BJ (cell line): ENCODE data around the gene LCE1F. TPM values are rescaled to one million over a fixed set of nuclear protein-coding genes. Genes with fewer than 3 reads are reported as not detected.

Experiments used
- CTCF ChIA-PET: fragments of 350-600 bp; formaldehyde crosslinking; extraction: SDS; loops from one replicate; lab custom pipeline; 2021; ENCODE audit warnings: antibody characterized with exemption, inconsistent platforms; lab: Yijun Ruan, JAX
- POLR2A ChIA-PET: fragments of 300-600 bp; sonication (Branson Sonifier 250); formaldehyde crosslinking; extraction: SDS; loops from one replicate; lab custom pipeline; 2021; ENCODE audit warnings: antibody characterized with exemption; lab: Charles Lee
- DNase-seq: peaks from one replicate; pipeline ENCODE4 v3.0.0-alpha.2; 2011; ENCODE audit warnings: low read depth
- H3K27me3 ChIP-seq: 2 replicates; pipeline ENCODE4 v1.6.0; 2011; ENCODE audit warnings: low read length; ENCODE audit not compliant: control insufficient read depth, insufficient read depth
- H3K36me3 ChIP-seq: 2 replicates; pipeline ENCODE4 v1.5.1; 2011; ENCODE audit warnings: low read length; ENCODE audit not compliant: control insufficient read depth, insufficient read depth
- H3K4me3 ChIP-seq: 2 replicates; pipeline ENCODE4 v1.5.1; 2011; ENCODE audit warnings: low read depth, mild to moderate bottlenecking, control low read depth, low read length
- polyA minus RNA-seq: library from RNA; depleted of rRNA, polyadenylated mRNA; stranded (reverse); fragments of >200 nt; gene quantifications from 2 replicates; pipeline ENCODE4 v1.2.3, GENCODE V29; 2011; rRNA and poly(A)+ RNA removed
- polyA plus RNA-seq: library from polyadenylated mRNA; depleted of rRNA; stranded (reverse); fragments of >200 nt; gene quantifications from 2 replicates; pipeline ENCODE4 v1.2.3, GENCODE V29; 2011; rRNA removed
- TF ChIP-seq, protein P1 (sequence below): IDR thresholded peaks from 2 replicates; pipeline ENCODE4 v1.5.1; 2011; ENCODE audit warnings: low read depth, mild to moderate bottlenecking, control low read depth, inconsistent platforms, low read length, moderate library complexity; ENCODE audit not compliant: insufficient read depth

The LCE1F gene, protein sequence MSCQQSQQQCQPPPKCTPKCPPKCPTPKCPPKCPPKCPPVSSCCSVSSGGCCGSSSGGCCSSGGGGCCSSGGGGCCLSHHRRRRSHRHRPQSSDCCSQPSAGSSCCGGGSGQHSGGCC
- not detected in 2 replicates for polyA plus RNA-seq
- not detected in 2 replicates for polyA minus RNA-seq

DNA sequence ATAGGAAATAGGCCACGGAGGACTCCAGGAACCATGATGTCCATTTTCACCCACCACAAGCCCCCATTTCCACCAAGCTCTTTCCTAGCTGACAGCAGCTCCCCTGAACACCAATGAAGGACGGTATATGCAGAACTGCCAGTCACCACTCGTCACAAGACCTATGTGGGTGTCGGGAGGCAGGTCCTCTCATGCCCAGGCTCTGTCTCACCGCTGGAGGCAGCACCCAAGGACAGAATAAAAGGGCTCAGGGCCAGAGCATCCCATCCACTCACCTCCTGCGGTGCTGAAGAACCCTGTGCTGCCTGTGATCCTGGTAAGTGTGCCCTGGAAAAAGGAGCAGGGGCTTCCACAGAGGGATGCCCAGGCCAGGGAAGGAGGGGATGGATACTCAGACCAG is at the start of gene LCE1F:
Gene LCE1F (plus strand): TSS at position 266 of the 400 bp plus-strand sequence. CDS start 1,232 bp downstream, outside the sequence.
- DNase-seq: no peak
- ChIA-PET CTCF (no interaction called here), POLR2A (no interaction called here)
- no peaks in the 10 kb centered on the region for H3K27me3 ChIP-seq
- TF ChIP-seq, protein P1, sequence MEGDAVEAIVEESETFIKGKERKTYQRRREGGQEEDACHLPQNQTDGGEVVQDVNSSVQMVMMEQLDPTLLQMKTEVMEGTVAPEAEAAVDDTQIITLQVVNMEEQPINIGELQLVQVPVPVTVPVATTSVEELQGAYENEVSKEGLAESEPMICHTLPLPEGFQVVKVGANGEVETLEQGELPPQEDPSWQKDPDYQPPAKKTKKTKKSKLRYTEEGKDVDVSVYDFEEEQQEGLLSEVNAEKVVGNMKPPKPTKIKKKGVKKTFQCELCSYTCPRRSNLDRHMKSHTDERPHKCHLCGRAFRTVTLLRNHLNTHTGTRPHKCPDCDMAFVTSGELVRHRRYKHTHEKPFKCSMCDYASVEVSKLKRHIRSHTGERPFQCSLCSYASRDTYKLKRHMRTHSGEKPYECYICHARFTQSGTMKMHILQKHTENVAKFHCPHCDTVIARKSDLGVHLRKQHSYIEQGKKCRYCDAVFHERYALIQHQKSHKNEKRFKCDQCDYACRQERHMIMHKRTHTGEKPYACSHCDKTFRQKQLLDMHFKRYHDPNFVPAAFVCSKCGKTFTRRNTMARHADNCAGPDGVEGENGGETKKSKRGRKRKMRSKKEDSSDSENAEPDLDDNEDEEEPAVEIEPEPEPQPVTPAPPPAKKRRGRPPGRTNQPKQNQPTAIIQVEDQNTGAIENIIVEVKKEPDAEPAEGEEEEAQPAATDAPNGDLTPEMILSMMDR: no peak
- no peaks in the 10 kb centered on the region for H3K36me3 ChIP-seq
- H3K4me3 ChIP-seq: no peak within 1 kb of the TSS

DNA sequence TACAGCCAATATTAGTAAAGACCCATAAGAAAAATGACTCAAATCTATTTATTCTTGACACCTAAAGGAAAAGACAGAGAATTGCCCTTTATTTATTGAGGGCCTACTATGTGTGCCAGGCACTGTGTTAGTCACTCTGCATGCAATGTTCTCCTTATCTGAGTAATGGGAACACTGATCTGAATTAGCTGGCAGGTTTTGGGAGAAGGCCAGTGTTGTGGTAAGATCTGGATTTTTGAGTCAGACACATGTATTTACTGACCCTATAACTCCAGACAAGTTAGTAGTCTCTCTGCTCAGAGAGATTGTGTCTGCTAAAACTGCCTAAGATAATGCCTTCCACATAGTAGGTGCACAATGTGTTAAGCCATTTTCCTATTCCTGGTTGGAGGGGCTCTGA is 49.7 kb upstream of the LCE1F start:
- no peak overlapping the region for H3K4me3 ChIP-seq
- no peaks in the 10 kb centered on the region for H3K27me3 ChIP-seq
- H3K36me3 ChIP-seq: no peaks in the 10 kb centered on the region
- DNase-seq: no peak
- ChIA-PET POLR2A (no interaction called here), CTCF (no interaction called here)
- TF ChIP-seq, protein P1: no peak

DNA sequence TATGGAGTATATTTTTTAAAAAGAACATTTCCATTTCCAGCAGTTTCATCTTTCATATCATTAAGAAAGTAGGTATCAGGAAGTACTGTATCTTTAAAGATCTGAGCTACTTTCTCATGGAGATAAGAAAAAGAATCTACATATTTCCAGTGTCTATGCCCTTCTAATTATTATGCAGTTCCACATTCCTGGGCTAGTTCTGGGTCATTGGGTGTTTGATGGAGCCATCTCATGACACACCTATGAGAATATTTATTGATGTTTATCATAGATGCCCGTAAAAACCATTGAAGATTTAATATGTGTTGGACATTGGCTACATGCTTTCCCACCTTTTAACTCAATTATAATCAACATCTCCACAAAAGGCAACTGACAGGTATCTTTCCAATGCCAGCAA is 46.0 kb upstream of the LCE1F start:
- ChIA-PET POLR2A (no interaction called here), CTCF (no interaction called here)
- no peak for DNase-seq
- H3K4me3 ChIP-seq: no peak overlapping the region
- no peaks in the 10 kb centered on the region for H3K36me3 ChIP-seq
- TF ChIP-seq, protein P1: no peak
- H3K27me3 ChIP-seq: no peaks in the 10 kb centered on the region

DNA sequence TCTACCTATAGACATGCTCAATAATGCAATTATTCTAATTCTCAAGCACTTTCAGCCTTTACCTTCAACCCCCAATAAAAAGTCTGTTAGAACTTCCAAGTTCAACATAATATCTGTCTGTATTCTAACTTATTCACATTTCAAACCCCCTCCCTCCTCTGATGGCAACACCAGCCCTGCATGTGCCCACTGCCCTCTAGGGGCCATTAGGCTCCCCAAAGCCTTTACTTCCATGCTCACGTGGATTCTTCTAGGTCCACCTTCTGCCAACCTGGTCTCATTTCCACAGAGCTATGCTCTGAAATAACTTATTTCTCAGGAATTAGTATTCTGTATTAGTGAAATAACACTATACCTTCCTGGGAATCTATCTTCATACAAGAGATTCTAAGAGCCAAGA is 39.3 kb upstream of the LCE1F start:
- CTCF ChIA-PET: interaction anchor here (1.4 kb wide), 1 partner anchor 19 kb away, joined by 3 read pairs; no protein-coding TSS in a partner anchor
- no peaks in the 10 kb centered on the region for H3K36me3 ChIP-seq
- TF ChIP-seq, protein P1: no peak
- no peaks in the 10 kb centered on the region for H3K27me3 ChIP-seq
- POLR2A ChIA-PET: no interaction called here
- no peak overlapping the region for H3K4me3 ChIP-seq
- no peak for DNase-seq

DNA sequence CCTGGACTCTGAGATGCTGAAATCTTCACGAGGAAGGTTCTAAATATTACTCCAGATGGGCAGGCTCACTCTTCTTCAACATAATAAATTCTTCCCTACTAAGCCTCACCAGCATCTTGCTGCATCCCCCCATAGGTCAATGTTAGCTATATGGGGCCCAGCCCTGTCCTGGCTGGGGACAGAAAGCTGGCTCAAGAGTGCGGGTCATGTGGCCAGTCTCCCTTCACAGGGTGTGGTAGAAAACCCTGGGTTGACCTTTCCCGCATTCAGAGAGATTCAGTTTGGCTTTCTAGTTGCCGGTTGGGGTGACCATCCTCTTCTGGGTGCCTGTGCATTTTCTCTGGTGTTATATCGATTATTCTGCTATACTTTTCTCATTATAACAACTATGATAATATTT is 36.9 kb upstream of the LCE1F start:
- Histone ChIP-seq H3K27me3 (no peaks in the 10 kb centered on the region), H3K36me3 (no peaks in the 10 kb centered on the region), H3K4me3 (no peak overlapping the region)
- TF ChIP-seq, protein P1: no peak
- ChIA-PET POLR2A (no interaction called here), CTCF (interaction anchor here (1.0 kb wide), 1 partner anchor 17 kb away, joined by 3 read pairs; no protein-coding TSS in a partner anchor)
- DNase-seq: no peak
